ENCODE data around the gene ARFIP1.

DNA sequence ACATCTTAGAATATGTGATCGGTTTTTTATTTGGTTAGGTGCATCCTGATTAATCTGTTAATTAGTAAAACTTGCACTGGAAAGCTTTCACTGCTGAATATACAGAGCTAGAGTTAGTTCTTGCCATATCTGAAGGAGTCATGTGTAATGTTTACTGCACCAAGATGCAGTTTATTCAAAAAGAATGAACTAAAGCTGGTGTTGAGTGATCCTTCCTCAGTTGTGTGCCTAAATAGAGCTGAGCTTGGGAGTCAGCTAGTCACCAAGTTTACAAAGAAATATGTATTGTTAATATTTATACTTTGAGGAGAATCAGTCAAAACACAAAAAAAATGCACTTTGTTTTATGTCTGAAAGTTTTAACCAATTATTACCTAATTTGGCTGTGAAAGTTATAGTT is 102.2 kb downstream of the ARFIP1 start:
- TF ChIP-seq ZNF274 (IDR thresholded peaks at IDR 0.05; ENCODE audit: low read depth, low read length) (no peak), YY1 (IDR thresholded peaks at IDR 0.05; ENCODE audit: insufficient read depth, insufficient read length) (no peak), SUZ12 (IDR thresholded peaks at IDR 0.05; ENCODE audit: extremely low read depth, insufficient read depth, insufficient read length) (no peak)
